Measurements from ENCODE around the gene SSRP1. TPM values are rescaled to one million over a fixed set of nuclear protein-coding genes. Genes with fewer than 3 reads are reported as not detected.

The SSRP1 gene
- total and polyA plus RNA-seq, 2 of the 4 experiments (the other 2 are of a cell fraction) = 106 to 146 TPM

DNA sequence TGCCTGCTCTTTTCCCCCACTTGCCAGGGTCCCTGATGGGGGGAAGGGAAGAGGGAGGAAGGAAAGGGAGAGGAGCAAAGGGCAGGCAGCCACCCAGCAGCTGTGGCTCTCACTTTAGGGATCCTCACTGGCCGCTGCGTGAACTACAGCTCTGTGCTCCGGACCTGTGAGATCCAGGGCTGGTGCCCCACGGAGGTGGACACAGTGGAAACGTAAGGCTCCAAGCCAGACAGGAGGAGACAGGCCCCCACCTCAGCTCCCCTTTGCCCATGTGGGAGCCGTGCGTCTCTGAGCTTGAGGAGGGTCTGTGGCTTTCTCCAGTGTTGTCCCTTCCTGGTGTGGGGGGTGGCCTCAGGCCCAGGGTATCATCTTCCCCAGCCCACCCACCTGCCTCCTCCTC, 12.4 kb upstream of the SSRP1 start:
- H3K14ac ChIP-seq (replicated peaks; ENCODE audit: low read depth, low read length) = no peak overlapping the region
- no peaks in the 10 kb centered on the region for H3K36me3 ChIP-seq (ENCODE audit: control insufficient read depth, insufficient read depth, low read length)
- H2AK5ac ChIP-seq (ENCODE audit: low read depth, low read length) = no peak overlapping the region
- ATAC-seq (ENCODE audit: low read depth) (no peak; the same call in 1 of the 2 replicates), DNase-seq (no peak)
- no peak overlapping the region for H2AFZ ChIP-seq (replicated peaks; ENCODE audit: low read length, poor library complexity)
- no peak overlapping the region for H3K9ac ChIP-seq (ENCODE audit: low read depth, low read length)
- ChIA-PET POLR2A (ENCODE audit: unreplicated experiment) (no interaction called here), CTCF (no interaction called here)
- H3K4me2 ChIP-seq (ENCODE audit: low read depth, low read length) = no peak overlapping the region
- no peak overlapping the region for H3K27ac ChIP-seq (ENCODE audit: insufficient read depth, low read length)
- H3K27me3 ChIP-seq (ENCODE audit: control insufficient read depth, insufficient read depth, low read length) = peaks cover 9% of the 10 kb centered on the region
- no peaks in the 10 kb centered on the region for H4K20me1 ChIP-seq (ENCODE audit: insufficient read depth, low read length)
- in situ Hi-C loops (cut with MboI; ENCODE audit: low sequenced_read_pairs) = no loop called here
- no peak overlapping the region for H2BK120ac ChIP-seq (ENCODE audit: low read depth, low read length)
- no peak overlapping the region for H4K5ac ChIP-seq (ENCODE audit: low read depth, low read length)
- H3K4me1 ChIP-seq (ENCODE audit: control insufficient read depth, insufficient read depth, low read length) = peaks cover 2% of the 10 kb centered on the region; the same call in 1 of the 2 replicates
- no TSS peak for BruUV-seq (replicated peaks)
- no peak overlapping the region for H3K56ac ChIP-seq (ENCODE audit: extremely low read depth, insufficient read depth, low read length)
- H2BK5ac ChIP-seq (ENCODE audit: low read depth, low read length, poor library complexity, severe bottlenecking) = no peak overlapping the region
- H2BK15ac ChIP-seq (ENCODE audit: low read depth, low read length) = no peak overlapping the region
- no peak overlapping the region for H3K18ac ChIP-seq (ENCODE audit: low read depth, low read length)
- dilution Hi-C loops (cut with HindIII; ENCODE audit: low sequenced_read_pairs, unreplicated experiment) = no loop called here
- intact Hi-C loops (cut with micrococcal nuclease) = loop anchor here (10.0 kb wide), 1 partner anchor 1177 kb away; no protein-coding TSS in a partner anchor
- H4K91ac ChIP-seq (ENCODE audit: insufficient read depth, low read depth, low read length) = no peak overlapping the region
- no peak overlapping the region for H3K4me3 ChIP-seq (ENCODE audit: insufficient read depth, low read depth, low read length)
- H3K4ac ChIP-seq (ENCODE audit: low read depth, low read length) = no peak overlapping the region
- no peak overlapping the region for H3K23ac ChIP-seq (ENCODE audit: low read depth, low read length)
- H2AK9ac ChIP-seq (replicated peaks; ENCODE audit: low read depth, low read length, poor library complexity) = no peak overlapping the region
- H2BK20ac ChIP-seq (ENCODE audit: low read depth, low read length) = no peak overlapping the region
- no peaks in the 10 kb centered on the region for H3K9me1 ChIP-seq (ENCODE audit: insufficient read depth, low read length)
- H3K79me1 ChIP-seq (ENCODE audit: low read depth in 1 of 2, low read length in 2 of 2) = no peaks in the 10 kb centered on the region
- TF ChIP-seq RFX5 (IDR thresholded peaks at IDR 0.05; ENCODE audit: low read depth, low read length) (no peak), CHD1 (IDR thresholded peaks at IDR 0.05; ENCODE audit: low read depth, low read length) (no peak), USF2 (IDR thresholded peaks at IDR 0.05; ENCODE audit: low read depth, low read length) (no peak), CEBPB (IDR thresholded peaks at IDR 0.05; ENCODE audit: low read depth, low read length) (no peak), ELK1 (IDR thresholded peaks at IDR 0.05; ENCODE audit: borderline replicate concordance, low read depth, low read length) (no peak), MAFK (IDR thresholded peaks at IDR 0.05; ENCODE audit: low read depth, low read length) (no peak), BHLHE40 (IDR thresholded peaks at IDR 0.05; ENCODE audit: low read depth, low read length) (no peak), FOS (IDR thresholded peaks at IDR 0.05; ENCODE audit: low read depth, low read length) (no peak), NFE2L2 (IDR thresholded peaks at IDR 0.05; ENCODE audit: low read depth, low read length) (no peak), MXI1 (IDR thresholded peaks at IDR 0.05; ENCODE audit: borderline replicate concordance, low read depth, low read length) (no peak), SMC3 (IDR thresholded peaks at IDR 0.05; ENCODE audit: low read depth, low read length) (no peak), POLR2A (IDR thresholded peaks at IDR 0.05; ENCODE audit: low read depth, low read length) (no peak), RAD21 (IDR thresholded peaks at IDR 0.05; ENCODE audit: low read length) (no peak), RCOR1 (IDR thresholded peaks at IDR 0.05; ENCODE audit: insufficient replicate concordance, low read length) (no peak), MAZ (IDR thresholded peaks at IDR 0.05; ENCODE audit: borderline replicate concordance, low read depth, low read length) (no peak)
- TF ChIP-seq, protein P1, sequence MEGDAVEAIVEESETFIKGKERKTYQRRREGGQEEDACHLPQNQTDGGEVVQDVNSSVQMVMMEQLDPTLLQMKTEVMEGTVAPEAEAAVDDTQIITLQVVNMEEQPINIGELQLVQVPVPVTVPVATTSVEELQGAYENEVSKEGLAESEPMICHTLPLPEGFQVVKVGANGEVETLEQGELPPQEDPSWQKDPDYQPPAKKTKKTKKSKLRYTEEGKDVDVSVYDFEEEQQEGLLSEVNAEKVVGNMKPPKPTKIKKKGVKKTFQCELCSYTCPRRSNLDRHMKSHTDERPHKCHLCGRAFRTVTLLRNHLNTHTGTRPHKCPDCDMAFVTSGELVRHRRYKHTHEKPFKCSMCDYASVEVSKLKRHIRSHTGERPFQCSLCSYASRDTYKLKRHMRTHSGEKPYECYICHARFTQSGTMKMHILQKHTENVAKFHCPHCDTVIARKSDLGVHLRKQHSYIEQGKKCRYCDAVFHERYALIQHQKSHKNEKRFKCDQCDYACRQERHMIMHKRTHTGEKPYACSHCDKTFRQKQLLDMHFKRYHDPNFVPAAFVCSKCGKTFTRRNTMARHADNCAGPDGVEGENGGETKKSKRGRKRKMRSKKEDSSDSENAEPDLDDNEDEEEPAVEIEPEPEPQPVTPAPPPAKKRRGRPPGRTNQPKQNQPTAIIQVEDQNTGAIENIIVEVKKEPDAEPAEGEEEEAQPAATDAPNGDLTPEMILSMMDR (conservative IDR thresholded peaks at IDR 0.05; ENCODE audit: low read depth, low read length) = no peak
- H4K8ac ChIP-seq (ENCODE audit: low read depth in 2 of 2, low read length in 2 of 2) = no peak overlapping the region
- H3K9me3 ChIP-seq (ENCODE audit: control insufficient read depth, insufficient read depth, low read length) = peaks cover 5% of the 10 kb centered on the region; the same call in 1 of the 2 replicates
- WGBS, 2 experiments (ENCODE audit: extremely low coverage in 2 of 2, insufficient read length in 1 of 2) = no CpG with 5 or more reads among the region's 7 CpGs
